NCI-H2227 (cell line): ENCODE measurements around the gene NUTM2E.
"Not testable (repeated sequence)": the region's sequence is repeated elsewhere in the genome, so short reads cannot be mapped to it uniquely, and the experiment has no call there.

Experiments used
- DNase-seq: peaks from one replicate; lab custom pipeline; 2025; ENCODE audit not compliant: unreplicated experiment; lab: John Stamatoyannopoulos, UW

The NUTM2E gene, protein sequence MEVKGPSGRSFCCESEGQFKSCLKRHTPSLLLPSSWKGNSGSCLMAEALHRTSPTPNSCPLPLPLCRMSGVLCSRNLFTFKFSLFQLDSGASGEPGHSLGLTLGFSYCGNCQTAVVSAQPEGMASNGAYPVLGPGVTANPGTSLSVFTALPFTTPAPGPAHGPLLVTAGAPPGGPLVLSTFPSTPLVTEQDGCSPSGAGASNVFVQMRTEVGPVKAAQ (N-terminal part only)

DNA sequence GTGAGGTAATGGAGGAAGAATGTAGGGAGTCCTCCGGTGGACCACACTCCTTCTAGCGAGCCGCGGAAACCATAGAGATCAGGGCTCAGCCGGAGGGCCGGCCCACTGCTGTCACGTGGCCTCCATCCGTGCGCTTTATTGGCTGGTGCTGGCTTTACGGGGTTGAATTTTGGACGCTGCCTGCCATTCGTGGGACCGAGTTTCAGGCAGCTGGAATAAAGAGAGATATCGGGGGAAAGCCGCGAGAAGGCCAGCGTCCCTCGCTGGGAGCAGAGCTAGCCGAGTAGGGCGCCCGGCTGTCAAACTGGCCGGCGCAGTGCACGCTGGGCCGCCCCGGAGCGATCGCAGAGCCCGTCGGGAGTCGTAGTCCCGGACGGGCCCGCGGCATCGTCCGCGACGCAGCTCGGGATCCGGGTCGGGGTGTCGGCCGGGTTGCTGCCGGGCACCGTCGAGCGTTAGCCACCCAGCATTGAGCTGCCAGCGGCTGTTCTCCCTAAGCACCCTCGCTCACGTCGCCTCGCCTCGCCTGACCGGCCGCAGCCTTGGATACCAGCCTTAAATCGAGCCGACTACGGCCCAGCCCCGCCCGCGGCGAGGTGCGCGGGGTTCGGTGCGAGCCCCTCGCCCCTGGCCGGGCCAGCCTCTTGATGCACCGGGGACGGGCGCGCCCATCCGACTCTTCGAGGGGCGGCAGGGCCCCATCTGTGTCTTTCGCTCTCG lies at the start of gene NUTM2E:
TSS of gene NUTM2E (plus strand) at position 244 of the 720 bp plus-strand sequence. CDS start 15,002 bp downstream, outside the sequence.
- DNase-seq: peak; percentile 75

DNA sequence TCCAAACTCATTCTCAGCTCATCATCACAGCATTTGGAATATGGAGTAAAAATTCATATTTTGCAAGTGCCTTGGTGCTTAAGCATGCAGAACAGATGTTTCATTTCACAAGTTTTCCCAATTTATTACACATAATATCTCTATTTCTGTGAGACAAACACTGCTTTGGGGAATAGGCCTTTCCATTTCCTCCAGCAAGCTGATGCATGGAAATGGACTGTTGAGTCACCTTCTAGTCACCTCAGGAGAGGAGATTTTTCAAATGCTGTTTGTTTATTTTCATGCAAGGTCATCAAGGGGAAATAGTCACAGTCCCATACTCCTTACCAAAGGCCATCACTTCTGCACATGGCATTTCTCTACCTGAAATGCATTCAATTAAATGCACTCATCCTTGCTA lies 48.5 kb upstream of the NUTM2E start:
- DNase-seq: not testable (repeated sequence)

DNA sequence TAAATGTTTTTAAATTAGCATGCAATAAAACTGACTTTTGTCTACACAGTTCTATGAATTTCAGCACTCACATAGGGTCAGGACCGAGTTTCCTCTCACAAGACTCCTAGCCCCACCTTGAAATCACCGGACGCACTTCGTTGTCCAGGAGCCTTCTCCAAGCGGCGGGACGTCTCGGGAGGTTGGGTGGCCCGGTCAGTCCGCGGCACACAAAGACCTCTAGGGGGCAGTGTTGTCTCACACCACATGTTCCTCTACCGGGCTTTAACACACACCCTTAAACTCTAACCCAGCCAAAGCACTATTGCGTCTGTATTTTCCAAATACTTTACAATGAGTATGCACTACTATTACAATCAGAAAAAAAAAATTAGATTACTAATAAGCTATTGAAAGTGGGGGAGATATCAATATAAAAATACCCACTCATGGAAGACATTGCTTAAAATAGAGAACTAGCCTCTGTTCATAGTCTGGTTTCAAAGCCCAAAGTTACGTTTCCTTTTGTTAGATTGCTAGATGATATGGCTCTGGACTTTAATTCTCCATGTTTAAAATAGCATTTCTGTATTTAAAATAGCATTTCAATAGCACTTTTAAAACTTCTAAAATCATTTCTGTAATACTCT lies 47.1 kb upstream of the NUTM2E start:
- peak; percentile 66 for DNase-seq

DNA sequence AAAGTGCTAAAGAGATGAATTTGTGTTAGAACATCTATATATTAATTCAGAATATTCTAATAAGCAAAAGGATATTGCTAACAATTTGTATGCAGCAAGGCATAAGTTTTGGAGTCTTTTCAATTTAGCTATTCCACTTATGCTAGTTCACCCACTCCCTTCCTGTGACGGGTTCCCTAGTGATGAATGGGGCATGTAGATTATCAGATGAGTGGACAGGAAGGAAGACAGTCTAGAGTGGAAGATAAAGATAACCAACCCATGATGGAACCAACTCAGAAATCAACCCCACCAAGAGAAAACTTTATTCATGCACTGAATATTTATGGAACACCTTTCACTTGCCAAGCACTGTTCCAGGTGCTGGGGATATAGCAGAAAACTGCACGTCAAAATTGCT lies 46.5 kb upstream of the NUTM2E start:
- not testable (repeated sequence) for DNase-seq

DNA sequence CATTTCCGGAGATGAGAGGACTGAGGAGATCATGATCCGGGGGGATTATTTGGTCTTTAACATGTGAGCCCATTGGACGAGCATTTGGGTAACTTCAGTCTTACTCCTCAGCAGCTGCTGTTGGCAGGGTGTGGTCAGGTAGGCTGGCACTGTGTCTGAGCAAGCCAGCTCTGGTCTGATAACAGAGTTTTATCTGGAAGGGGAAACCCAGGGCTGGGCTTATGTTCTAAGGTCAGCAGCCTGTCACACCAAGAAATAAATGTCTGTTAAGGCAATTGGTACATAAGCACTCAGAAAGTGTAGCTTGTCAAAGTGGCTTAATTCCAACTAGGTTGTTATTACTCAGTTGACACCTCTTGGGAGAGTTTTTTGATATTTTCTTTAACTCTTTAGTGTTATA lies 45.0 kb upstream of the NUTM2E start:
- not testable (repeated sequence) for DNase-seq

DNA sequence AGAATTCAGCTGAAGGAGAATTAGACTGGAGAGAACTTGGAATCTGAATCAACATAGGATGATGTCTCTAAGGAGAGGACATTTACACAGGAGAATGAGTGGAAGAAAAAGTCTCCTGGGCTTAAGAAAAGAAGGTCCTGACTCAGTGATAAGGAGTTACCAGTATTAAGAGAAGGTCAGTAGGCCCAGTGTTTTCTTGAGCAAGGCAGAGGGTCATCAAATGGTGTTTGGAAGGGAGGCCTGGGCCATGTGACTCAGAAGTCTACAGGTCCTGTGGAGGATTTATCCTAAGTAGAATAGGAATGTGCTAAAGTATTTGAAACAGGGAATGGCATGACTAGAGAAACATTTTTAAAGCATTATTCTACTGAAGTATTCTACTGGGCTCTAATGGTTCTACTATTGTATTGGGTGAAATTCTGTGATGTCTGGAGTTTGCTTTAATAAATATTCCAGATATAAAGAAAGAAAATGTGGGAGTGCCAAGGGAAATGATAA lies 39.0 kb upstream of the NUTM2E start:
- not testable (repeated sequence) for DNase-seq

DNA sequence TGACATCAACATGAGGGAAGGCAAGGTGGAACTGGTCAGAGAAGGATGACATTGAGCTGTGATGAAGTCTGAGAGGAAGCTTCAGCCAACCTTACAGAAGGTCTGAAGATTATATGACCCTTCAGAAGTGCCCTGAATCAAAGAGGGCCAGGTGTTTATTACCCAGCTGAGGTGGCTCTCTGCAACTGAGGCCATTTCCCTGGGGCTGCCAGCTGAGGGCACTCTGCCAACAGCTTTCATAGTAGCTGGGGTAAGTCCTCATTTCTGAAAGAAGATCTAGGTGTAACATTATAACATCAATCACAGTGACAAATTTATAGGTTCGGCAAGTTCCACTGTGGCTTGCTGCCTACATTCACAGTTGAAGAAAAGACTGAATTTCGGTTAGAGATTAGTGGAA lies 37.2 kb upstream of the NUTM2E start:
- not testable (repeated sequence) for DNase-seq

DNA sequence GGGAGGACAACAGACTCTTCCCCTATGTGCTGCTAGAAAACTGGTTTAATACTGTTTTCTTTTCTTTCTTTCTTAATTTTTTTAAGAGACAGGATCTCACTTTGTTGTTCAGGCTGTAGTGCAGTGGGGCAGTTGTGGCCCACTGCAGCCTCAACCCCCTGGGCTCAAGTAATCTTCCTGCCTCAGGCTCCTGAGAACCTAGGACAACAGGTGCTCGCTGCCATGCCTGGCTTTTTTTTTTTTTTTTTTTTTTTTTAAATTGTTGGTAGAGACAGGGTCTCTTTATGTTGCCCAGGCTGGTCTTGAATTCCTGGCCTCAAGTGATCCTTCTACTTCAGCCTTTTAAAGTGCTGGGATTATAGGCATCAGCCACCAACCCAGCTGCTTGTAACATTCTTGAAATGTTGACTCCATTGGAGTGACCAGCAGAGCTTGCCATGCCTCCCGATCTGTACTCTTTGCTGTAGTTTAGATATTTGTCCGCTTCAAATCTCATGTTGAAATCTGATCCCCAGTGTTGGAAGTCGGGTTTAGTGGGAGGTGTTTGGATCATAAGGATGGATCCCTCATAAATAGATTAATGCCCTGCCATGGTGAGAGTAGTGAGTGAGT lies 34.5 kb upstream of the NUTM2E start:
- DNase-seq: not testable (repeated sequence)

DNA sequence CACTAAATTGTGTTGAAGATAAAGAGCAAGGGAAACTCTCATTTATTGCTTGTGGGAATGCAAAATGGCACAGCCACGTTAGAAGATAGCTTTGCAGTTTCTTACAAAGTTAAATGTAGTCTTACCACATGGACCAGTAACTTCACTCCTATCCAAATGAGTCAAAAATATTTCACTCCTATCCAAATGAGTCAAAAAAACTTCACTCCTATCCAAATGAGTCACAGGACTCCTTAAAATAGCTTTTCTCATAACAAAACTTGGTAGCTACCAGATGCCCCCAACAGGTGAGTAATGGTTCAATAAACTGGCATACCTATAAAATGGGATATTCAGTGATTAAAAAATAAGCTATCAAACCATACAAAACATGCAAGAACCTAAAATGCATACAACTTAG lies 27.2 kb upstream of the NUTM2E start:
- DNase-seq: not testable (repeated sequence)

DNA sequence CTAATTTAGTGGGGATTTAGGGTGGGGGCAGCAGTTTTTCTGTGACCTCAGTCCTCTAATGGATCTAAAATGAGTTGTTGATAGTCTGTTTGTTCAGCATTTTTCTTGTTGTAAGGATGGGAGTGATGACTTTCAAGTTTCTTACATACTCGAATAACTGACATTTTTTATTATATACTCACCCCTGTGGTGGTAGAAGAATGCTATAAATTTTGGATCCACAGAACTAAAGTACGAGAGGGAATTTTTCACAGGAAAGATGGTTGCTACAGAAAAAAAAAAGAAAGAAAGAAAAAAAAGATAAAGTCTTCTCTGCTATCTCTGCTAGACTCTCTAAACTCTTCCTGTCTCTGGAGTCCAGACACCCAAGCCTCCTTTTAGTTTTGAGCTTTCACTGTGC lies 20.7 kb upstream of the NUTM2E start:
- not testable (repeated sequence) for DNase-seq

DNA sequence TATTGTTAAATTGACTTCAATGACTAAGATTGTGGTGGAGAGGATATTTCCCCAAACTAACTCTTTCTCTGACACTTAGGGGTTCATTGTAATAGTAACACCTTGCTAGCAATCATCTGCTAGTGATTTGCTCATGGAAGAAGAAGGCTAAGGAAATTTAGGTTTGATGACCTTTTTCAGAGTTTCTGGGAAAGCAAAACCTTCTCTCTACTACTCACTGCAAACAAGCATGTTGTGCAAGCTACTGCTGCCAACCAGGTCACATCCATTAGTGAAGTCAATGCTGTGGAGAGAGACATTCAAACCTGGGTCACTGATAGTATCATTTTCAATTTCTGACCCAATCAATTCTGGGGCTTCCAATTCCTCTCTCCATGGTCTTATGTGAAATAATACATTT lies 14.6 kb upstream of the NUTM2E start:
- not testable (repeated sequence) for DNase-seq

DNA sequence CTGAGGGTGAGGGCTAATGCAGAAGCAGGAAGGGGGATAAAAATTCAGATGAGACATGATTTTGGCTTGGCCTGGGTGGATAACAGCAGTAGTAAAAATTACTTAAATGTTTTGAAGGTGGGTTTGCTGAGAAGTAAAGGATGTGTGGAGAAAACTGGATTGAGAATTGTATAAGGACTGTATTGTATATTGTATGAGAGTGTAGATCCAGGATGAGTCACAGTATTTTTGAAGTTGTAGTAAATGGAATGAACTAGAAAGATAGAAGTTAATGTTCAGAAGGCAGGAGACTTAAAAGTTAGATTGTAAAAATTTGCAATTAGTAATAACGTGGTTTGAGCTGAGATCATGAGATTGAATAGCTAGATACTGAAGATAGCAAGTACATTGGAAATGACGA lies 10.2 kb upstream of the NUTM2E start:
- not testable (repeated sequence) for DNase-seq

DNA sequence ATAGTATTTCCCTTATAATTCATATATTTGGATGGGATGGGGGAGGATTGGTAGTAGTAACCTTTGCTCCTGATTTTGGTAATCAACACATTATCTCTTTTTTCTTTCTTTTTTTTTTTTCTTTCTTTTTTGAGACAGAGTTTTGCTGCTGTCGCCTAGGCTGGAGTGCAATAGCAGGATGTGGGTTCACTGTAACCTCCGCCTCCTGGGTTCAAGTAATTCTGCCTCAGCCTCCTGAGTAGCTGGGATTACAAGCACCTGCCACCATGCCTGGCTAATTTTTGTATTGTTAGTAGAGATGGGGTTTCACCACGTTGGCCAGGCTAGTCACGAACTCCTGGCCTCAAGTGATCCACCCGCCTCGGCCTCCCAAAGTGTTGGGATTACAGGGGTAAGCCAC lies 3.2 kb upstream of the NUTM2E start:
- DNase-seq: not testable (repeated sequence)

DNA sequence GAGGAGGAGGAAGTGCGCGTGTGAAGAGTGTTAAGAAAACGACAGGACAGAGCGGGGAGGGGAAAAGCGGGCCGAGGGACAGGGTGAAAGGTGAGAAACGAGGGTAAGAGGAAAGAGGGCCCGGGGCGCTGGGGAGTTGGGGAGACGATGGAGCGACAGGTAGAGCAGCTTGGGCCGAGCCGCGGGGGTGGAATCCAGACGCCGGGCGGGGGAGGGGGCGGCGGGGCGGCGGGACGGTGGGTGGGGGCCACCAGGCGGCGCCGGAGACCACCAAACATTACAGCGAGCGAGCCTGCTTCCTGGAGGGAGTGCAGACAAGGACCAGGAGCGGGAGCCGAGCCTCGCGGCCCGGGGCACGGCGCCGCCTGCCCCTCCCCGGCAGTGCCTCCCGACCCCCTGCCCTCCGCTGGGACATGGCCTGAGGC lies 940 bp upstream of the NUTM2E start:
- not testable (repeated sequence) for DNase-seq

DNA sequence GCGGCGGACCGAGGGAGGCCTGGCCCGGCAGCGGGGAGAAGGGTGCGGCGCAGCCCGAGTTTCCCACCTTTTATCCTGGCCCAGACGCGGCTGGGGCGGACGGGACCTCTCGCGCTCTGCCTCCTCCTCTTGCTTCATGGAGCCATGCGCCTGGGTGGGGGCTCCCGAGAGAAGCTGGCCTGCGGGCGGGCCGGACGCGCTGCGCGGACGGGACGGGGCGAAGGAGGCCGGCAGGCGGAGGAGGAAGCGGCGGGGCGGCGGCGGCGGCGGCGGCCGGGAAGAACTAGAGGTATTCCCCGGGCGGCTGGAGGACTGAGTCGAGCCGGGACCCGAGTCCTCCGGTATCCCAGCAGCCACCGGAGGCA lies 426 bp upstream of the NUTM2E start:
- not testable (repeated sequence) for DNase-seq

DNA sequence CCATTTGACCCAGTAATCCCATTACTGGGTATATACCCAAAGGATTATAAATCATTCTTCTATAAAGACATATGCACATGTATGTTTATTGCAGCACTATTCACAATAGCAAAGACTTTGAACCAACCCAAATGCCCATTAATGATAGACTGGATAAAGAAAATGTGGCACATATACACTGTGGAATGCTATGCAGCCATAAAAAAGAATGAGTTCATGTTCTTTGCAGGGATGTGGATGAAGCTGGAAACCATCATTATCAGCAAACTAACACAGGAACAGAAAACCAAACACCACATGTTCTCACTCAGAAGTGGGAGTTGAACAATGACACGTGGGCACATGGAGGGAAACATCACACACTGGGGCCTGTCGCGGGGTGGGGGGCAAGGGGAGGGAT lies 7.3 kb downstream of the NUTM2E start:
- DNase-seq: not testable (repeated sequence)

DNA sequence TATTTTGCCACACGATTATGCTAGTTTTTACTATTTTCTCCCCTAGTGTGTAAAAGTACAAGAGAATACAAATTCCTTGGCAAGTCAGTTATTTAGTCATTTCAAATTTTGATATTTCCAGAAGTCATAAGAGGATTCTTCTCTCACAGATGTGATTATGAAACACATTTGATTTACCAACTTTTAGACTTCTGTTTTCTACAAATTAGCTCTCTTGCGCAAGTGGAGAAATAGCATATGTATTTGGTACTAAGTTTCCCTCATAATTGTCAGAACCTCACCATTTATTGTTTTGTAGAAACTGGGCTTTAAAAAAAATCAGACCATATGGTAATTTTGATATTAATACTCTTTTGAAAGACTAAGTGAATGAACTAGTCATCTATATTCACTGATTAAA lies 9.4 kb downstream of the NUTM2E start:
- DNase-seq: not testable (repeated sequence)

DNA sequence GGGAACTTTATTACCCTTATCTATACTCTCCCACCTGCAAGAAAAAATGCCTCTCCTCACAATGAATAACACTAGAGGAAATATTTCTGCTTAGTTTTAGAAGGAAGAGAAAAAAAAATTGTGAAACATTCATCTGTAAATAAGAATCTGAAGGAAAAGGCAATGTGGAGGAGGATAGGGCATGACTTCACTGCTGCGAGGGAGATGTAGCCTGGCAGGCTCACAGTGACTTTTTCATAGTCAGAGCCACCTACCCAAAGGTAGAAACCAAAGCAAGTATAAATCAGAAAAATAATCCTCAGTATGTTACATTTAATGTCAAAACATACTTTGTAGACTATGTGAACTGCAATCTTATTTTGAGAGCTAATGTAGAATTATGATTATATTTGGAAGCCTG lies 10.4 kb downstream of the NUTM2E start:
- not testable (repeated sequence) for DNase-seq

DNA sequence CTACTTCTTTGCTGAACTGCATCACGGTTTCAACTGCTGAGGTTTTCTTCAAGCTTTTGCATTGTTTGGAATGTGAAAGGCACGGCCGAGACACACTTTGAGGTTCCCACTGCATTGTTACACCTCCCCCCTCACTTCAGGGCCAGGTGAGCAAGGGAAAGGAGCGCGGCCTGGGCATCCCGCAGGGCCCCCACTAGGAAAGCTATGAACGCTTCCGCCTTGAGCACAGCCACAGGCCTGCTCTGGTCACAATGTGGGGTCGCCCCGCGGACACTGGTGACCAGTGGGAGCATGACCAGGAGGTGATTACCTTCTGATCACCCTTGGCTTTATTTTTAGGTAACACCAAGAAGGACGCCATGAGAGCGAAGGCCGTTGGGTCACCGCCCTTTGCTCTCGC lies 11.9 kb downstream of the NUTM2E start:
- not testable (repeated sequence) for DNase-seq

DNA sequence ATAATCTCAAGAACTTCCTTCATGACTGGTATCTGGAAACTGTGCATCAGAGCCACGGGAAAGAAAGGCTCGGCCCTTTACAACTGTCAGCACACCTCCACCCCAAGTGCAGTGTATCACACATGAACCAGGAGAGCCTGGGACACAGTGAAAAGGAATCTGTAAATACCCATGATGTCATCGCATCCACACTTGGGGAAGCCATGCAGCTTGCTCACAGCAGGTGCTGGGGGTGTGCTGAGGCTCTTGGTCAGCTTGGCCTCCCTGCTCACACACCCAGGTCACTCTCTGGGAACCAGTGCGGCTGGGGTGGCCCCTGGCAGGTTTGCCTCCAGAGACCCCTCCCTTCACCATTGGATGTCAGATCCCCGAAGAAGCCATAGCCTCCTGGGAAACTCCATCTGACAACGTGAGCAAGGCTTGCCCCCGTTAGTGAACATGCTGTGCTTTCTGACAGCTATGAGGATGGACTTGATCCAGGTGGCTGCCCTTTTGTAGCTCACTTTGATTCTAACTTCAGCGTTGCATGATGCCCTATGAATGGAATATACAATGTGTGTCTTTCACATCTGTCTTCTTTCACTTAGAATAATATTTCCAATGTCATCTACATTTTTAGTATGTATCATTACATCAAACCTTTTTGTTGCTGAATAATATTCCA lies 26.8 kb downstream of the NUTM2E start:
- DNase-seq: not testable (repeated sequence)

DNA sequence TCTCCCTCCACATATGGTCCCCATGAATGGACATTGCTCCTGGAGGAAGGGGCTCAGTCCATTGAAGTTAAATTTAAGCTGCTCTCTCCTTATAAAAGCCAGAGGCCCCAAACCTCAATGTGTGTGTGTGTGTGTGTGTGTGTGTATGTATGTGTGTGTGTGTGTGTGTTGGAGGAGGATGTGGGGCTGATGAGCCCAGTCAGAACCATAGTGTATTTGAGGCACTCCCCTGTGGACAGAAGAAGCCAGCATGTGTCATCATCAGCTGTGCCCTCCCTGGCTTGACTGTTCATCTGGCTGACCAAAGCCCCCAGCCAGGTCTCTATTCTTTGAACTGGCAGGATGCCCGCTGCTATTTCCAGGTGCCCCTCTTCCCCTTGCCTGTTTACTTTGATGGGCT lies 35.7 kb downstream of the NUTM2E start:
- DNase-seq: not testable (repeated sequence)
